Omental fat pad (tissue), 4 donors: Measurements from ENCODE around the gene AGBL4. TPM values are rescaled to one million over a fixed set of nuclear protein-coding genes. Genes with fewer than 3 reads are reported as not detected.
A peak's percentile ranks its signal among the peaks of the same experiment; 100 is the strongest.

Experiments
- ATAC-seq: fragments of 150-250 bp; one replicate; pipeline ENCODE4 v1.9.1; 2016; ENCODE audit warnings: mild to moderate bottlenecking, moderate library complexity; ENCODE audit not compliant: low FRiP score
- DNase-seq: peaks from one replicate; pipeline ENCODE4 v3.0.0-alpha.2; 2019; ENCODE audit warnings: low spot score
- CTCF ChIP-seq, 3 donors: fragments of 450-650 bp; IDR thresholded peaks; one replicate each; pipeline ENCODE4 v1.5.1; 2016 to 2017; ENCODE audit warnings: antibody characterized with exemption in 3 of 3, mild to moderate bottlenecking in 3 of 3, moderate library complexity in 2 of 3
- total RNA-seq, 4 donors: library from RNA; depleted of rRNA; stranded (reverse); fragments of >200 nt; gene quantifications; one replicate each; pipeline ENCODE4 v1.1.0, GENCODE V29; 2016

AGBL4 gene
- total RNA-seq, 4 donors from 2014 or later: 0.31 to 1.1 (median 0.50) TPM

GRCh38 chr1:48506870-48507269 lies 1516.9 kb downstream of the AGBL4 start:
- ATAC-seq (no peak), DNase-seq (no peak)
- no peak for TF ChIP-seq CTCF (IDR thresholded peaks at IDR 0.05)

GRCh38 chr1:48500541-48501450 lies 1523.0 kb downstream of the AGBL4 start:
- no peak for ATAC-seq
- no peak for DNase-seq
- no peak for TF ChIP-seq CTCF (IDR thresholded peaks at IDR 0.05)

GRCh38 chr1:48499211-48499735 lies 1524.5 kb downstream of the AGBL4 start:
- TF ChIP-seq CTCF (IDR thresholded peaks at IDR 0.05): no peak
- ATAC-seq: no peak

GRCh38 chr1:48498096-48498791 lies 1525.5 kb downstream of the AGBL4 start:
- DNase-seq: peak; percentile 80

More at GRCh38 chr1:48499211-48499735, 1524.5 kb downstream of the AGBL4 start:
- DNase-seq: no peak

GRCh38 chr1:48495911-48496310 lies 1527.8 kb downstream of the AGBL4 start:
- TF ChIP-seq CTCF (IDR thresholded peaks at IDR 0.05): no peak
- no peak for DNase-seq
- ATAC-seq: no peak

More at GRCh38 chr1:48498096-48498791, 1525.5 kb downstream of the AGBL4 start:
- peak in 2 of 3 donors; percentile 72 to 91 for TF ChIP-seq CTCF (IDR thresholded peaks at IDR 0.05)
- ATAC-seq: peak; percentile 67

GRCh38 chr1:48495166-48495565 lies 1528.6 kb downstream of the AGBL4 start:
- no peak for TF ChIP-seq CTCF (IDR thresholded peaks at IDR 0.05)
- DNase-seq: no peak
- ATAC-seq: peak; percentile 29
